Stimulated activated CD8-positive, alpha-beta memory T cell treated with anti-CD3 and anti-CD28 coated beads, Interleukin-2, amount 100 ng/mL, for 1 hour (primary cell): Measurements from ENCODE around the gene CHST3.
"Not testable (repeated sequence)": the region's sequence is repeated elsewhere in the genome, so short reads cannot be mapped to it uniquely, and the experiment has no call there.

Experiments used
- DNase-seq, 2 donors: peaks; one replicate each; pipeline ENCODE4 v3.0.0-alpha.2; 2020; ENCODE audit warnings: low read depth in 2 of 2

Gene CHST3

DNA sequence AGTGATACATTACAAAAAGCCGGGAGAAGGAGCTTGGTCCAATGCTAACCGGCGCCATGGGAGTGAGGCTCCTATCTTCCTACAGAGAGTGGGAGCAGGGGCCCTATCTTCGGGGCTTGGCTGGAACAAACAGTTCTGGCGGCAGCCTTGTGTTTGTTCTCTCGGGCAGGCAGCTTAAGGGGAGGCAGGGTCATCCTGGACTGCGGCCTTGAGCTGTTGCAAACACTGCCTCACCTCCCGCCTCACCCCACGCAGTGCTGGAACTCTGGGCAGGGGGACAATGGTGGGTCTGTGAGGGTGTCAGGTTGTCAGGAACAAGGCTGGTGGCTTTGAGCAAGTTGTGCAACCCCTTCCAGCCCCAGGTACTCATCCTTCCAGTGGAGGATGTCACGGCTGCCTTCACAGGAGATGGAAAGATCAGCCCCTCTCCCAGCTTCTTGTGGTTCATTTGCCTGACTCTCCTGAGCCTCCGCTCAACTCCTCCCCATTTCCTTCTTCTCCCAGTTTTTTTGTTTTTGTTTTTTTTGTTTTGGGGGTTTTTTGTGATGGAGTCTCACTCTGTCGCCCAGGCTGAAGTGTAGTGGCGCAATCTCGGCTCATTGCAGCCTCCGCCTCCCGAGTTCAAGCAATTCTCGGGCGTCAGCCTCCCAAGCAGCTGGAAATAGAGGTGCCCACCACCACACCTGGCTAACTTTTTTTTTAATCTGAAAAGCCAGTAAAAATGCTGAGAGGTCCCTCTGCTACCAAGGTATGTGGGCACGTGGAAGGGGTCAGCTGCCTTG lies 66.8 kb downstream of the CHST3 start:
- no peak for DNase-seq

DNA sequence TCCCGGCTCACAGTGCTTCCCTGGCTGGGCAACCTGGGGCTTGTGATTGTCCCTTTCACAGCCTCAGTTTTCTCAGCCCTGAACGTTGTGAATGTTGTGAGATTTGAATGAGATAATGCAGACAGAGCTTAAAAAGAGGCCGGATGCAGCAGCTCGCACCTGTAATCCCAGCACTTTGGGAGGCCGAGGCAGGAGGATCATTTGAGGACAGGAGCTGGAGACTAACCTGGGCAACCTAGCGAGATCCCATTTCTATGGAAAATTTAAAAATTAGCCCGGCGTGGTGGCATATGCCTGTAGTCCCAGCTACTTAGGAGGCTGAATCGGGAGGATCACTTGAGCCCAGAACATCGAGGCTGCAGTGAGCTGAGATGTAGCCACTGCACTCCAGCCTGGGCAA lies 67.5 kb downstream of the CHST3 start:
- no peak for DNase-seq

- not testable (repeated sequence) for DNase-seq
Measured at GRCh38 chr10:72032409-72033162, 68.4 kb downstream of the CHST3 start.

DNA sequence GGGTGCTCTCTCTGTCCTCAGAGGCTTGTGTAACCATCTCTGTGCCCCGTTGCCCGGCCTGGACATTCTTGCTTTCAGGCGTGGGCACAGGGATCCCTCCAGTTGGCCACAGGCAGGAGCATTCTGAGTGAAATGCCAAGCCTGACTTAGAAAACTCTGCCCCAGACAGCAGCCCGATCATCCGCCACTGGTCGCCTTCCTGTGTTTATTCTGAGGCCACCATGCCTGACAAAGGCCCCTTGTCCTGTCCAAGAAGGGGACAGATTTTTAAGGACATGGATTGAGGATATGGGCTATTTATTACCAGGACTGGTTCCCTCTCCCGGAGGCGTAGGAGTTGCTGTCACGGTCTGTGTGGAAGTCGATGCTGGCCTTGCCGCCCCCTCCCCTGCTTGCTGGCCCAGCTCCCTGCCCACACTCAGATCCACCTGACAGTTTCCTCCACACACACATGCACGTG lies 69.9 kb downstream of the CHST3 start:
- DNase-seq, result no peak

- DNase-seq, result no peak
Measured at GRCh38 chr10:72034761-72035160, 70.6 kb downstream of the CHST3 start.

DNA sequence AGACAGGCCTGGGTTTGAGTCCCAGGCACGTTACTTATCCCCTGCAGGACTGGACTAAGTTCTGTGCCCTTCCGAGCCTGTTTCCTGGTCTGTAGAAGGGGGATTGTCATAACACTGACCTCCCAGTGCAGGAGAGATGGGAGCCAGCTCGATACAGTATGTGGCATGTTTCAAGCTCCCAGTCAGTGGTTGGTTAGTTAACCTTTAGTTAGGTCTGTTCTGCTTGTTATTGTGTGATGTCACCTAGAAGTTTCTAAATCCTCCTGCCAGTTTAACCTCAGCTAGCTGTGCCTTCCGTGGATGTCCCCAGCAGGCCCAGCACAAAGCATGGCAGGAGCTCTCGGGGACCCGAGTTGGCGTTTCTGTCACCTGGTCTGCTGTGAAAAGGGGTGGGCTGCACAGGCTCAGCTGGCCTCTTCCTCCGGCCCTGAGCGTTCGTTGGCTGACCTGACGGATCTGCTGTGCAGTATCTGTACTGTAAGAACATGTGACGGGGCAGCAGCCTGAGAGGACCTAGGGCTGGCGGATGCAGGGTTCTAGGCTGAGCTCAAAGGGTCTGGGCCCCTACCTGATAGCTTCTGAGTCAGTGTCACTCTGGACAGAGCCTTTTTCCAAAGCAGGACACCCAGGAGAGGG lies 71.2 kb downstream of the CHST3 start:
- DNase-seq, result no peak

- DNase-seq, result no peak
Measured at GRCh38 chr10:72037266-72037665, 73.1 kb downstream of the CHST3 start.

- DNase-seq, result no peak
Measured at GRCh38 chr10:72037811-72038210, 73.6 kb downstream of the CHST3 start.

DNA sequence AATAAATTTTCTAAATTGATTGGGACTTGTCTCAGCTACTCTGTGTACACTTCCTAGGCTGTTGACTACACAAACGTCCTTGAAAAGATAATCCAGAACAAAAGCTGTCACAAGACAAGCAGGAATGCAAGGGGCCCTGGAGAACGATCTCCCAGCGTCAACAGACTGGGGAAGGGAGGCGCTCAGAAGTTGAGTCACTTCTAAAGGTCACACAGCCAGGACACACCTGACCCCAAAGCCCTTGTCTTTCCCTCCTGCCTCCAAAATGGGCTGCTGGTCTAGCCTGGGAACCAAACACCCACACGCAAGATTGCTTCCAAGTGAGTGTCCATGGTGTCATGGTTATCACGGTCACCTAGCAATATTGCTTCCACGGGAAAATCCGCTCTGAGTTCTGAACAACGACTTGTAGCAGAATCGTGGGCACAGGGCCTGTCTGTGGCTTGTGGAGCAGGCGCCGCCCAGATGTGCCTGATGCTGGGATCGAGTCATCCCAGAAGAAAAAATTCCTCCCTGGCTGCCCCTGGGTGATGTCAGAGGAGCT lies 74.3 kb downstream of the CHST3 start:
- no peak for DNase-seq

GRCh38 chr10:72039377-72039776 lies 75.2 kb downstream of the CHST3 start:
- no peak for DNase-seq

- DNase-seq, result no peak
Measured at GRCh38 chr10:72041491-72041890, 77.3 kb downstream of the CHST3 start.

- DNase-seq, result no peak
Measured at GRCh38 chr10:72043016-72043834, 79.0 kb downstream of the CHST3 start.

- no peak for DNase-seq
Measured at GRCh38 chr10:72044417-72045041, 80.3 kb downstream of the CHST3 start.

DNA sequence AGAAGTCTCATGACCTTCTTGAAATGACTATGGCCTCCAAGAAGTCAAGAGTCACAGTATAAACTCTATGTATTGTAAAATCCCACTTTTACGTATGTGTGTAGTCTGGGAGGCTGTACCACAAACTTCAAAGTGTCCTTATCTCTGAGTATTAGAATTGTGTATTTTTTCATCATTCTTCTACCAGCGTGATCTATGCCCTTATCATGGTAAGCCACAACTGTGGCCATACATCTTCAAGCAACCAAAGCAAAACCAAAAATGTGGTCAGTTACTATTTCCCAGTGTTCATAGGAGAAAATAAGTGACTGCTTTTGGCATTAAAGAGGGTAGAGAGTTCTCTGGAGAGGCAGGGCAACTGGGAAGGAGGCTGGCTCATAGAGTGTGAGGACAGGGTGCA lies 81.4 kb downstream of the CHST3 start:
- DNase-seq, result no peak

DNA sequence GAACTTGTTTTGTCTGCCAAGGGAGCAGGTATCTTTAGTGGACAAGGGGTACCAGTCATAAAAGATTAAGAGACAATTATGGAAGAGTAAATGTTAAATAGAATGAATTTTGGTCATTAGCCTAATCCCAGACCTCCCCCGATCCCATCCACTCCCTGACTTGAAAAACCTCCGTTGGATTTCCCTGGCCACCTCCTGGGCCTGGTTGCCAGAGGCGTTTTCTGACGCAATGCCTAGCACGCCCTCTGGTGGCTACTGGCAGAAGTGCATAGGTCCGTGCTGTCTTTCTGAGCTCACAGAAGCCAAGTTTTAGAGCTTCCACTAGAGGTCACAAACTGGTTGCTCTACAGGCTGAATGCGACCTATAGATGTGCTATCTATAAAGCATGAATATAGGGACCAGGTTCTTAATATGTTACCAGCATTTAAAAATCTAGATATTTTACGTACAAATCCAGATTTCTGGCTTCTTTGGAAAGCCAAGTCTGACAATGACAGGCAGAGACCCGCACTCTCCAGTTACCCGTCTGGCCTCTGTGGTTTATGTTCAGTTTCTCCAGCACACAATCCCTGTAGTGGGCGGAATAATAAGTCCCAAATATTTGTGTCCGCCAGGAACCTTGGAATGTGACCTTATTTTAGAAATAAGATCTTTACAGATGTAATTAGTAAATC lies 84.4 kb downstream of the CHST3 start:
- peak; percentile 74 to 87 for DNase-seq

DNA sequence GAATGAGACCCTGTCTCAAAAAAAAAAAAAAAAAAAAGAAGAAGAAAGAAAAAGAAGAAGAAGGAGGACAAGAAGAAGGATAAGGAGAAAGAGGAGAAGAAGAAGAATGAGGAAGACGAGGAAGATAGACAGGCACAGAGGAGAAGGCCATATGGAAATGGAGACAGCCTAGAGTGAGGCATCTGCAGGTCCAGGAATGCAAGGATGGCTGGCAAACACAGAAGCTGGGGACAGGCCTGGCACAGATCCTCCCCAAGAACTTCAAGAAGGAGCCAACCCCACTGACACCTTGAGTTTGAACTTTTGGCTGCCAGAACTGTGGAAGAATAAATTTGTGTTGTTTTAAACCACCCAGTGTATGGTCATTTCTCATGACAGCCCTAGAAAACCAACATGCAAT lies 85.3 kb downstream of the CHST3 start:
- no peak for DNase-seq

GRCh38 chr10:72049969-72050781 lies 86.0 kb downstream of the CHST3 start:
- no peak for DNase-seq

- no peak for DNase-seq
Measured at GRCh38 chr10:72050873-72051272, 86.7 kb downstream of the CHST3 start.

DNA sequence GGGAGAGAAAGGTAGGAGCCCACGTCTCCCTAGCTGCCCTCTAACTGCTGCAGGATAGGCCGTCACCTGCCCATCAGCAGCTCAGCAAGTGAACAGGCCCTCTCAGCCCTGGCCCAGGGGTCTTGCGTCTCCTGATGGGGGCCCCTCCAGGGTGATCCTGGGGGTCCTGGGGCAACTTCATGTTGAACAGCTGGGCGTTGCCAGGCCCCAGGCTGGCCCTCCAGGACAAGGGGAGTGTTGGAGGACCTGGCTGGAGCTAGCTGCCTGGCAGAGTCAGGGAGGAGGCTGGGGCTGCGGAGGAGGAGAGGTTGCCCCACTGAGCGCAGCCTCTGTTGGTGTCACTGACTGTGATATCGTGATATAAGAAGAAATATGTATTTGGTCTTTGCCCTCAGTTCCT lies 89.5 kb downstream of the CHST3 start:
- DNase-seq, result no peak

DNA sequence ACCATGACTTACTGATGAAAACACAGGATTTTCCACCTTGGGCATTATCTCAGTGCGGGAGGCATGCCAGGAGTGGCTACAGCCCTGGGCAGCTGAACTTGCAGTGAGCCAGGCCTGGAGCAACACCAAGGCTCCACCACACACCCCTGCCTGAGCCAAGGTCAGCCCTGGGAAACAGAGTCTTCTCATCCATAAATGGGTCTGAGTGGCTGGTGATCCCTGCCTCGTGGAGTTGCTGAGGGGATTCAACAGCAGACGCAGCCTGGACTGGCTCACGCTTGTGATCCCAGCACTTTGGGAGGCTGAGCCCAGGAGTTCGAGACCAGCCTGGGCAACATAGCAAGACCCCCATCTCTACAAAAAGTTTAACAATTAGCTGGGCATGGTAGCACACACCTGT lies 91.9 kb downstream of the CHST3 start:
- DNase-seq, result no peak
